Activated naive CD4-positive, alpha-beta T cell treated with anti-CD3 and anti-CD28 coated beads, Interleukin-2, amount 50 U/mL, for 16 hours (primary cell): ENCODE data around the gene ZNF653.
"Not testable (repeated sequence)": the region's sequence is repeated elsewhere in the genome, so short reads cannot be mapped to it uniquely, and the experiment has no call there.

ENCODE experiments used
- DNase-seq: peaks from one replicate; pipeline ENCODE4 v3.0.0-alpha.2; 2020

ZNF653 gene

GRCh38 chr19:11453468-11454341, 51.9 kb downstream of the ZNF653 start:
- peak; percentile 30 for DNase-seq

GRCh38 chr19:11452620-11453310, 52.9 kb downstream of the ZNF653 start:
- no peak for DNase-seq

DNA sequence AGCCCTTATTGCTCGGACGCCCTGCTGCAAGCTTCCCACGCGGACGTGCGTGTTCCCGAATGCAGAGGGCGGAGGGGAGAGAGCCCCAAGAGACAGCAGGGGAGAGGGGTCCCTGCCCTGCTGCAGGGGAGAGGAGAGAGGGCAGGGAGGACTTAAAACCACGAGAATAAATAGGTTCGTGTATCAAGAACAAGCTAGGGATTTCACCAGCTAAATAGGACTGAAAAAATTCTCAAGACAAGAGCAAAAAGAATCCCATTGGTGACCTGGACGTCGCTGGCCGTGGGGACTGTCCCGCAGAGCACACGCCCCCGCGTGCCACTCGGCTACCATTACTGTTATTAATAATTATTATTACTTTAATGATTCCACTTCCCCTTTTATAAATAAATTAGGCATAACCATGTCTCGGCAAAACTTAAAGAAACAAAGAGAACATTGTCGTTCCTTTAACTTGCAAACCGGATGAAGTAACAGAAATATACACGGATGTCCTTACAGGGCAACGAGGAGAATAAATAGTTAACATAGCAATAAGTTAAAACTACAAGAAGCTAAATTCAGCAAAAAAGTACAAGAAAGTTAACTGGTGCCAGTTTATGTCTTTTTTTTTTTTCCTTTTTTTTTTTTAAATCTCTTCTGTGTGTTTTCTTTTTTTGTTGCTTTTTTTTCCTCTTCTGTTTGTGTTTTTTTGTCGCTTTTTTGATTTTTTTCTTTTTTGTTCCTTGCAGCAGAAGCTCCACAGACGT, 53.6 kb downstream of the ZNF653 start:
- DNase-seq, result no peak

DNA sequence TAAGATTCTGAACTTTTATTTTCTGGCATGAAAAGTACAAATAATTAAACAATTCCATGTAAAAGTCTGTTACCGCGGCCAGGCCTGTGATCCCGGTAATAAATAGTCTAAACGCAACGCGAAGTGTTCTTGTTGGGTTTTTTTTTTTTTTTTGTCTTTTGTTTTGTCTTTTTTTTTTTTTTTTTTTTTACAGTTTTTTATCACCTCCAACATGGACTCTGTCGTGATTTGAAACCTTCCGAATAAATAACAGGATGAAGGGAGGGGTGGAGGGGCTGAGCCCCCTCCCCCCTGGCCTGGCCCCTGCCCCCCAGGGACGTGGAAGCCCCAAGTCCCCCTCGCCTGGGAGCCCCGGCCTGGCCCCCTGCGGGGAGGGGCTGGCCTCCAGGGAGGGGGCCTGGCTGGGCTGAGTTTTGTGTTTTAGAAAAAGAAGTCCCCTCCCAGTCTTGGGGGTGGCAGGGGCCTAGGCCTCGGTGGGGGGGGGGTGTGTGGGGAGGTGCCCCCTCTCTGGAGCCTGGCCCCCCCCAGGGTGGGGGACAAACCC, 54.2 kb downstream of the ZNF653 start:
- no peak for DNase-seq

DNA sequence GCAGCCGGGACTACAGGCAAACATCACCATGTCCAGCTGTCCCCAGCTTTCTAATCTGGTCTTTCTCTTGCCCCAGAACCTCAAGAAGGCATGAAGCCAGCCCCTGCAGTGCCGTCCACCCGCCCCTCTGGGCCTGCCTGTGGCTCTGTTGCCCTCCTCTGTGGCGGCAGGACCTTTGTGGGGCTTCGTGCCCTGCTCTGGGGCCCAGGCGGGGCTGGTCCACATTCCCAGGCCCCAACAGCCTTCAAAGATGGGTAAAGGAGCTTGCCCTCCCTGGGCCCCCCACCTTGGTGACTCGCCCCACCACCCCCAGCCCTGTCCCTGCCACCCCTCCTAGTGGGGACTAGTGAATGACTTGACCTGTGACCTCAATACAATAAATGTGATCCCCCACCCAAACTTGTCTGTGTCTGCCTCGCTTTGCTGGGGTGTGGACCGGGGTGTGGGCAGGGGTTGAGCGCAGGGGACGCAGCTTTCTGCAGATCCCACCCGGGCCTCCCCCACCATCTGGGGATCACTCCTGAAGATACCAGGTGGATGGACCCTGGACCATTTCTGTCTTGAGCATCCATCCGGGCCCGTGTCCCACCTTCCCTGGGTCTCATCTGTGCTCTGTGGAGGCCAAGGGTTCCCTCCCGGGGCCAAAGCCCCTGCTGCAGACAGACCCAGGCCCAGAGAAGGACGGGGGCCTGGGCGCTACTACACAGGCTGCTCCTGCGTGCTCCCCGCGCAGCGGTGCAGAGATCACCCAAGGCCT, 54.9 kb downstream of the ZNF653 start:
- DNase-seq, result no peak

DNA sequence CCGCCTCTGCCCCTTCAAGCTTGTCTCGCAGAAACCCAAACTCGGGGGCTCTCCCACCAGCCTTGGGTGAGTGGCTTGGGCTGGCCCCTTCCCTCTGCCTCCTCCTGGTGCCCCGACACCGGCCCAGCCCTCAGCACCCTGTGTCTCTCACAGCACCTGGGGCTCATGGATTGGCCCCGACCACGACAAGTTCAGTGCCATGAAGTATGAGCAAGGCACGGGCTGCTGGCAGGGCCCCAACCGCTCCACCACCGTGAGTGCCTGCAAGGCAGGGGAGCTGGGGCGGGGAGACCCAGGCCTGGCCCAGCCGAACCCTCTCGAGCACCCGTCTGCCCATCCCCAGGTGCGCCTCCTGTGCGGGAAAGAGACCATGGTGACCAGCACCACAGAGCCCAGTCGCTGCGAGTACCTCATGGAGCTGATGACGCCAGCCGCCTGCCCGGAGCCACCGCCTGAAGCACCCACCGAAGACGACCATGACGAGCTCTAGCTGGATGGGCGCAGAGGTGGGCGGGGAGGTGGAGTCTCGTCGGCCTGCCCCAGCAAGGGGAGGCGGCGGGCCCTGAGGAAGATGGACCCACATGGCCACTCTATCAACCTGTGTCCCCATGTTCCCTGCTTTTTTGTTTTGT, 56.6 kb downstream of the ZNF653 start:
- DNase-seq, result no peak

DNA sequence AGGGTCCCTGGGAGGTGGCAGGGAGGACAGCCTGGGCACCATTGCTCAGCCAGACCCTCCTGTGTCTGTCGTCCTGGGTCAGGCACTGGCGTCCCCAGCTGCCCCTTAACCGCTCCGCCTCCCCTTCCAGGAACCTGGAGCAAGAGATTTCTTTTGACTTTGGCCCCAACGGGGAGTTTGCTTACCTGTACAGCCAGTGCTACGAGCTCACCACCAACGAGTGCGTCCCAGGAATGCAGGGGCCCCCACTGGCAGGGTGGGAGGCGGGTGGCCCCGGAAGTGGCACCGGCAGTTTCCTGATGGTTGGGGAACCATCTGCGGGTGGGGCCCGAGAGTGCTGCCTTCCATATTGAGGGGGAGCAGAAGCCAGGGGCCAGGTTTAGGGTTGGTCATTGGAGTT, 57.2 kb downstream of the ZNF653 start:
- no peak for DNase-seq

DNA sequence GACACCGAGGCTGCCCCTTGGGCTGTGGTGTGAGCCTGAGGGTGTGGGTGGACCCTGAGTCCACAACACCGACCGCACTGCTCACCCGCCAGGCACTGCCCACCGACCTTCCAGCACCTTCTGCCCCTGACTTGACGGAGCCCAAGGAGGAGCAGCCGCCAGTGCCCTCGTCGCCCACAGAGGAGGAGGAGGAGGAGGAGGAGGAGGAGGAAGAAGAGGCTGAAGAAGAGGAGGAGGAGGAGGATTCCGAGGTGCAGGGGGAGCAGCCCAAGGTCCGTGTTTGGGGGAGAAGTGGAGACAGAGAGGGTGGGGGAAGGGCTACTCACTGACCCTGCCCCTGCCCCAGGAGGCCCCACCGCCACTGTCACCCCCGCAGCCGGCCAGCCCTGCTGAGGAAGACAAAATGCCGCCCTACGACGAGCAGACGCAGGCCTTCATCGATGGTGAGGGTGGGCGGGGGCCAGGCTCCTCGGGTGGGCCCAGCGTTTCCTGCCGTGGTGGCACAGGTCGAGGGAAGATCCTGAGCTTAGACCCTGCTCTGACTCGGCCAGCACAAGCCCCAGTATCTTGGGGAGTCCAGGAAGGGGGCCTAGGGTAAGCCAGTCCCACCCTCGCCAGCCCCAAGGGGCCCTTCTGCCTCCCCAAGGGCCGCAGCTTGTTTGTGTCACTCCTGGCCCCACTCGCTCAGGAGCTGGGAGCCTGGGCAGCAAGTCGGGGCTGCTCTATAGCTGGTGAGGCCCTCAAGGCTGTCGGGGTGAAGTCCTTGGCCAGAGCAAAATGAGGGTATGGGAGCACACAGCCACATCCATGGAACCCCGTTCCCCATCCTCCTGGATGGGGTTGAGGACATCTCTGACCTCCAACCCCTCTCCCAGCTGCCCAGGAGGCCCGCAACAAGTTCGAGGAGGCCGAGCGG, 58.0 kb downstream of the ZNF653 start:
- DNase-seq, result no peak

DNA sequence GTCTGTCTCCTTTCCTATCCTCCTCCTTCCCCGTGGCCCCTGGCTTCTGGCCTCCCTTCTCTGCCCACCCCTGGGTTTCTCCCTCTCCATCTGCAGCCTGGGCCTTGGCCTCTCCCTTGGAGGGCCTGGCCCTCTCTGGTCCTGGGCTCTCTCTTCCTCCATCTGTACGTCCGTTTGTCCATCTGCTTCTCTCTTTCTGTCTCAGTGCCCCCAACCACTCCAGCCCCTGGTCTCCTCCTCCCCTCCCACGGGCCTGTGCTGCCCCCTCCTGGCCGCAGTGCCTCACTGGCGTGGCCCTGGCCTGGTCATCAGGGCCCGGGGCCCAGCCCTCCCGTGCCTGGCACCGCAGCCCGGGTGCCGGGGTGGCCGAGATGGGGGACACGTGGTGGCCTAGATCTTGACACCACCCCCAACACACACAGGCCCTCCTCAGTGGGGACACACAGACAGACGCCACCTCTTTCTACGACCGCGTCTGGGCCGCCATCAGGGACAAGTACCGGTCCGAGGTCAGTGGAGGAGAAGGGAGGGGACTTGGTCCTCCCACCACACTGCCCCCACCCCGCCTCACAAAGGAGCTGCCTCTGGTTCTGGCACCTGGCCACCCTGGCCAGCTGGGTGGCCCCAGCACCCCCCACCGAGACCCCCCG, 58.9 kb downstream of the ZNF653 start:
- DNase-seq, result peak; percentile 44

- no peak for DNase-seq
Measured at GRCh38 chr19:11446271-11446651, 59.4 kb downstream of the ZNF653 start.

DNA sequence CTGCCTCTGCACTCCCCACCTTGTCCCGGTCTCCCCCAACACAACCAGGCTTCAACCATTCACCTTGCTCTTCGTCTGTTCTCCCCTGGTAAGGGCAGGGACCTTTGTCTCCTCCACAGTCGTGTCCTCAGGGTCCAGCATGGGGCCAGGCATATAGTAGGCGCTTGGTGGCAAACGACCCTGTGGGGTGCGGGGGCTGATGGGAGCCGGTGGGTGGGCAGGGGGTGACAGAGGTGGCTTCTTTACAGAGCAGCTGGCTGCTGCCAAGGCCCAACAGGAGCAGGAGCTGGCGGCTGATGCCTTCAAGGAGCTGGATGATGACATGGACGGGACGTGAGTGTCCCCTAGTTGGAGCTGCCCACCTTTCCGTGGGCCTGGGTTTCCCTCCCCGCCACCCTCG, 60.5 kb downstream of the ZNF653 start:
- no peak for DNase-seq

DNA sequence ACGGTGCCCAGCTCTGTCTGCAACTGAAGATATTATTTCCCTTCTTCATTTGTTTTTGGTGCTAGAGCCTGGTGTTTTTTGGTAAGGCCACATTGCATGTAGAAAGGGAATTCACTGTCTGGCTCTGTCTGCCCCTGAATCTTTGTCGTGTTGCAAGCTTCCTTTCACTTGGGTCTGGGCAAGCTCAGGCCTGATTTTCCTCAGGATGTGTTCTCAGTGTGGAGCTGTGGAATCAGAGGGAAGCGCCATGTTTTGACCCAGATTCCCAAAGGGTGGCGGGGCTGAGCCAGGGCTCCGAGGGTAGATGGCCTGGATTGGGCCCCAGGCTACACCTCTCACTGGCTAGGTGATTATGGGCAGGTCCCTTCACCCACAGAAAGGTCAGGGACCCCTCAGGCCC, 61.6 kb downstream of the ZNF653 start:
- no peak for DNase-seq

DNA sequence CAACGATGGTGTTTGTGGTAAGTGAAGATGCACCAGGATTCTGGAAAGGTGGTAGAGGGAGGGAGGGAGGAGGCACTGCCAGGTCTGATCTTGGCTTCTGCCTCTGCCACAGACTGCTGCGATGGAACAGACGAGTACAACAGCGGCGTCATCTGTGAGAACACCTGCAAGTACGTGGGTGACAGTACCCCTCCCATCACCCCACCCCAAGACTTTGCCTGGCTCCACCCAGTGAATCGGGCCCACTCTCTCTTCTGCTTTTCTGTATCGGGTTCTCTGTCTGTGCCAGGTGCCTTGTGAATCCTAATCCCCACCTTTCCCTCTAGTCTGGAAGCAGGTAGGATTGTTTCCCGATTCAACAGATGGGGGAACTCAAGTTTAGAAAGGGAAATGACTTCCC, 67.7 kb downstream of the ZNF653 start:
- DNase-seq, result no peak

- DNase-seq, result no peak
Measured at GRCh38 chr19:11435833-11436313, 69.8 kb downstream of the ZNF653 start.

- DNase-seq, result peak; percentile 98
Measured at GRCh38 chr19:11435057-11435832, 70.4 kb downstream of the ZNF653 start, which contains the start of the genes ODAD3 and PRKCSH. TSS of gene ODAD3 (minus strand) at chr19:11435121. CDS start at chr19:11435016, 105 bp downstream. TSS of gene PRKCSH (plus strand) at chr19:11435635. CDS start at chr19:11436118, 483 bp downstream.

GRCh38 chr19:11434703-11435056, 71.0 kb downstream of the ZNF653 start:
- DNase-seq, result no peak

- not testable (repeated sequence) for DNase-seq
Measured at GRCh38 chr19:11433526-11433925, 72.1 kb downstream of the ZNF653 start.
